Renal cortical epithelial cell (primary cell): ENCODE data around the gene POLR2C. TPM values are rescaled to one million over a fixed set of nuclear protein-coding genes. Genes with fewer than 3 reads are reported as not detected.

Experiments used
- total RNA-seq: library from RNA; depleted of rRNA; stranded (reverse); fragments of >200 nt; gene quantifications from 2 replicates; pipeline ENCODE4 v1.2.3, GENCODE V29; 2014

The POLR2C gene
- total RNA-seq, 1 donor from 2014 or later: 83.8 TPM

Other genes starting within 250 kb of the POLR2C start
- 71.2 and 105 TPM in 2 replicates for gene ARL2BP, start 217.4 kb upstream of the POLR2C start, total RNA-seq
- 20.6 and 66.5 TPM in 2 replicates for gene PLLP, start 178.0 kb upstream of the POLR2C start, total RNA-seq
- gene CCL22, start 103.9 kb upstream of the POLR2C start, total RNA-seq: not detected in 2 replicates
- 10.1 and 12.5 TPM in 2 replicates for gene CX3CL1, start 90.2 kb upstream of the POLR2C start, total RNA-seq
- not detected in 2 replicates for gene CCL17, start 57.9 kb upstream of the POLR2C start, total RNA-seq
- 60.6 and 78.1 TPM in 2 replicates for gene CIAPIN1, start 15.3 kb upstream of the POLR2C start, total RNA-seq
- 53.3 and 95.2 TPM in 2 replicates for gene COQ9, start 15.2 kb upstream of the POLR2C start, total RNA-seq
- 50.2 and 72.3 TPM in 2 replicates for gene DOK4, start 23.8 kb downstream of the POLR2C start, total RNA-seq
- 13.9 and 27.3 TPM in 2 replicates for gene CCDC102A, start 73.9 kb downstream of the POLR2C start, total RNA-seq
- not detected in 2 replicates for gene ADGRG5, start 80.0 kb downstream of the POLR2C start, total RNA-seq
- gene ADGRG1, start 166.0 kb downstream of the POLR2C start, total RNA-seq: 38.9 and 305 TPM in 2 replicates
- gene ADGRG3, start 205.6 kb downstream of the POLR2C start, total RNA-seq: not detected in 2 replicates
- gene DRC7, start 232.1 kb downstream of the POLR2C start, total RNA-seq: 2.9 TPM in 1 of 2 replicates, not detected in the other